GM19238 (cell line): ENCODE data around the gene OMP.
A peak's percentile ranks its signal among the peaks of the same experiment; 100 is the strongest.
"Not testable (repeated sequence)": the region's sequence is repeated elsewhere in the genome, so short reads cannot be mapped to it uniquely, and the experiment has no call there.

ENCODE experiments used
- DNase-seq: peaks from one replicate; pipeline ENCODE4 v3.0.0; 2011; ENCODE audit warnings: low spot score; ENCODE audit not compliant: insufficient read length

OMP gene

GRCh38 chr11:77086521-77087472 is 15.8 kb upstream of the OMP start:
- no peak for DNase-seq

- no peak for DNase-seq
These were observed 14.9 kb upstream of the OMP start for GRCh38 chr11:77087723-77088225.

GRCh38 chr11:77088236-77089003 is 14.2 kb upstream of the OMP start:
- DNase-seq = no peak

- DNase-seq = no peak
These were observed 13.6 kb upstream of the OMP start for GRCh38 chr11:77089004-77089545.

GRCh38 chr11:77090046-77090372 is 12.6 kb upstream of the OMP start:
- no peak for DNase-seq

GRCh38 chr11:77090373-77091111 is 12.1 kb upstream of the OMP start:
- no peak for DNase-seq

- DNase-seq = peak; percentile 93
These were observed 11.3 kb upstream of the OMP start for GRCh38 chr11:77091146-77091940.

GRCh38 chr11:77092382-77092781 is 10.3 kb upstream of the OMP start:
- no peak for DNase-seq

GRCh38 chr11:77093056-77093891 is 9.4 kb upstream of the OMP start:
- no peak for DNase-seq

- no peak for DNase-seq
These were observed 8.4 kb upstream of the OMP start for GRCh38 chr11:77093987-77094840.

GRCh38 chr11:77094841-77095365 is 7.7 kb upstream of the OMP start:
- no peak for DNase-seq

- no peak for DNase-seq
These were observed 6.8 kb upstream of the OMP start for GRCh38 chr11:77095551-77096490.

GRCh38 chr11:77096591-77097019 is 6.0 kb upstream of the OMP start:
- DNase-seq = no peak

GRCh38 chr11:77097180-77097579 is 5.5 kb upstream of the OMP start:
- DNase-seq = not testable (repeated sequence)

- DNase-seq = no peak
These were observed 2.2 kb upstream of the OMP start for GRCh38 chr11:77100166-77101042.

- DNase-seq = no peak
These were observed 1.6 kb upstream of the OMP start for GRCh38 chr11:77101043-77101537.
